GM23338 (cell line): ENCODE measurements around the gene ACOT13. TPM values are rescaled to one million over a fixed set of nuclear protein-coding genes. Genes with fewer than 3 reads are reported as not detected.
A peak's percentile ranks its signal among the peaks of the same experiment; 100 is the strongest.
"Not testable (repeated sequence)": the region's sequence is repeated elsewhere in the genome, so short reads cannot be mapped to it uniquely, and the experiment has no call there.

Experiments
- ATAC-seq: fragments of 200-7000 bp; cut with Tn5 transposase; 3 replicates; pipeline ENCODE4 v1.9.1; 2020
- DNase-seq: peaks from one replicate; pipeline ENCODE4 v3.0.0-alpha.2; 2015; ENCODE audit warnings: low spot score
- H2AFZ ChIP-seq: fragments of 200-600 bp; sonication (generic); 2 replicates; pipeline ENCODE4 v1.8.0; 2016; ENCODE audit warnings: antibody characterized with exemption, mild to moderate bottlenecking, moderate library complexity
- H3F3A ChIP-seq: fragments of 200-600 bp; sonication (generic); replicated peaks from 2 replicates; pipeline ENCODE4 v1.8.0; 2017; ENCODE audit warnings: antibody characterized with exemption, mixed run types, low read depth
- H3K27ac ChIP-seq: fragments of 200-600 bp; sonication (generic); 2 replicates; pipeline ENCODE4 v1.6.1; 2016; ENCODE audit warnings: low read depth
- H3K27me3 ChIP-seq: fragments of 200-600 bp; sonication (generic); 2 replicates; pipeline ENCODE4 v1.8.0; 2016; ENCODE audit warnings: mild to moderate bottlenecking, mixed run types, moderate library complexity; ENCODE audit not compliant: insufficient read depth
- H3K36me3 ChIP-seq: fragments of 200-600 bp; sonication (generic); 2 replicates; pipeline ENCODE4 v1.8.0; 2016; ENCODE audit warnings: mild to moderate bottlenecking; ENCODE audit not compliant: insufficient read depth
- H3K4me1 ChIP-seq: fragments of 200-600 bp; sonication (generic); 2 replicates; pipeline ENCODE4 v1.8.0; 2016; ENCODE audit warnings: mild to moderate bottlenecking, moderate library complexity; ENCODE audit not compliant: insufficient read depth
- H3K4me2 ChIP-seq: fragments of 200-600 bp; sonication (generic); 2 replicates; pipeline ENCODE4 v1.7.1; 2017; ENCODE audit warnings: mixed run types
- H3K4me3 ChIP-seq: fragments of 200-600 bp; sonication (generic); 2 replicates; pipeline ENCODE4 v1.6.1; 2016; ENCODE audit warnings: mixed run types
- H3K79me2 ChIP-seq: fragments of 200-600 bp; sonication (generic); replicated peaks from 2 replicates; pipeline ENCODE4 v1.8.0; 2017; ENCODE audit warnings: mild to moderate bottlenecking; ENCODE audit not compliant: insufficient read depth
- H3K9me2 ChIP-seq: fragments of 200-600 bp; sonication (generic); 2 replicates; pipeline ENCODE4 v1.8.0; 2017; ENCODE audit not compliant: insufficient read depth
- H4K20me1 ChIP-seq: fragments of 200-600 bp; sonication (generic); replicated peaks from 2 replicates; pipeline ENCODE4 v1.8.0; 2017; ENCODE audit warnings: mild to moderate bottlenecking; ENCODE audit not compliant: insufficient read depth
- H3K27ac Mint-ChIP-seq: 2 replicates; pipeline ENCODE4 v1.8.0; 2020; ENCODE audit warnings: inconsistent platforms, mild to moderate bottlenecking, moderate library complexity, mixed read lengths
- H3K27me3 Mint-ChIP-seq: 3 replicates; pipeline ENCODE4 v1.8.0; 2022; ENCODE audit warnings: low read depth, mild to moderate bottlenecking, moderate library complexity, mixed read lengths, inconsistent platforms; ENCODE audit not compliant: insufficient read depth, poor library complexity
- H3K36me3 Mint-ChIP-seq: 3 replicates; pipeline ENCODE4 v1.8.0; 2021; ENCODE audit warnings: low read depth, mild to moderate bottlenecking, inconsistent platforms, moderate library complexity, mixed read lengths
- H3K4me1 Mint-ChIP-seq: 3 replicates; pipeline ENCODE4 v1.8.0; 2020; ENCODE audit warnings: mild to moderate bottlenecking, inconsistent platforms, mixed read lengths
- H3K4me3 Mint-ChIP-seq: 3 replicates; pipeline ENCODE4 v1.8.0; 2021; ENCODE audit warnings: moderate library complexity, mild to moderate bottlenecking, inconsistent platforms, mixed read lengths
- H3K9me3 Mint-ChIP-seq: 3 replicates; pipeline ENCODE4 v1.8.0; 2020; ENCODE audit warnings: moderate library complexity, mild to moderate bottlenecking, inconsistent platforms, mixed read lengths
- ETS1 ChIP-seq: IDR thresholded peaks from 2 replicates; pipeline ENCODE4 v1.6.1; 2016; ENCODE audit warnings: antibody characterized with exemption
- EZH2 ChIP-seq: fragments of 200-600 bp; sonication (generic); IDR thresholded peaks from one replicate; pipeline ENCODE4 v1.8.0; 2017; ENCODE audit warnings: antibody characterized with exemption, mild to moderate bottlenecking, low read depth; ENCODE audit not compliant: unreplicated experiment
- JUNB ChIP-seq: IDR thresholded peaks from one replicate; pipeline ENCODE4 v1.6.1; 2016; ENCODE audit warnings: antibody characterized with exemption; ENCODE audit not compliant: unreplicated experiment
- POLR2AphosphoS5 ChIP-seq: IDR thresholded peaks from 2 replicates; pipeline ENCODE4 v1.6.1; 2016; ENCODE audit warnings: antibody characterized with exemption, low read depth
- ZNF462 ChIP-seq: fragments of 250-450 bp; sonication (Bioruptor Pico); IDR thresholded peaks from 2 replicates; pipeline ENCODE4 v1.5.0; 2020; ENCODE audit warnings: mild to moderate bottlenecking, moderate library complexity
- polyA plus RNA-seq: library from polyadenylated mRNA; unstranded; fragments of >200 nt; fragmentation: Nextera tagmentation; extraction: Ambion mirVana; gene quantifications from 2 replicates; pipeline ENCODE4 v1.2.1, GENCODE V29; 2016
- total RNA-seq: library from RNA; depleted of rRNA; stranded (reverse); fragments of >200 nt; shearing (Covaris generic); gene quantifications from 2 replicates; pipeline ENCODE4 v1.2.3, GENCODE V29; 2014

Gene ACOT13
- total and polyA plus RNA-seq, 2 experiments from 2014 or later: 17.8 to 175 TPM

DNA sequence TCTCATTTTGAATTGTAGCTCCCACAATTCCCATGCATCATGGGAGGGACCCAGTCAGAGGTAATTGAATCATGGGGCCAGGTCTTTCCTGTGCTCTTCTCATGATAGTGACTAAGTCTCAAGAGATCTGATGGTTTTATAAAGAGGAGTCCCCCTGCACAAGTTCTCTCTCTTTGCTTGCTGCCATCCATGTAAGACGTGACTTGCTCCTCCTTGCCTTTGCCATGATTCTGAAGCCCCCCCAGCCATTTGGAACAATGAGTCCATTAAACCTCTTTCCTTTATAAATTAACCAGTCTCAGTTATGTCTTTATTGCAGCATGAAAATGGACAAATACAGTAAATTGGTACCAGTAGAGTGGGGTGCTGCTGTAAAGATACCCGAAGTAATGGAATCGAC lies 63.8 kb downstream of the ACOT13 start:
- H3K36me3 ChIP-seq: peaks cover 12% of the 10 kb centered on the region; the same call in 1 of the 2 replicates
- not testable (repeated sequence) for H3K27ac ChIP-seq, H3K4me3 Mint-ChIP-seq, ATAC-seq, H3F3A ChIP-seq, H3K79me2 ChIP-seq, H2AFZ ChIP-seq, H3K27ac Mint-ChIP-seq, H3K9me2 ChIP-seq, H3K4me1 ChIP-seq, H3K4me2 ChIP-seq, H3K27me3 Mint-ChIP-seq, H3K27me3 ChIP-seq, H3K4me1 Mint-ChIP-seq, H4K20me1 ChIP-seq, DNase-seq, H3K4me3 ChIP-seq
- Mint-ChIP-seq H3K36me3 (peaks cover 18% of the 10 kb centered on the region), H3K9me3 (peaks cover 32% of the 10 kb centered on the region)

DNA sequence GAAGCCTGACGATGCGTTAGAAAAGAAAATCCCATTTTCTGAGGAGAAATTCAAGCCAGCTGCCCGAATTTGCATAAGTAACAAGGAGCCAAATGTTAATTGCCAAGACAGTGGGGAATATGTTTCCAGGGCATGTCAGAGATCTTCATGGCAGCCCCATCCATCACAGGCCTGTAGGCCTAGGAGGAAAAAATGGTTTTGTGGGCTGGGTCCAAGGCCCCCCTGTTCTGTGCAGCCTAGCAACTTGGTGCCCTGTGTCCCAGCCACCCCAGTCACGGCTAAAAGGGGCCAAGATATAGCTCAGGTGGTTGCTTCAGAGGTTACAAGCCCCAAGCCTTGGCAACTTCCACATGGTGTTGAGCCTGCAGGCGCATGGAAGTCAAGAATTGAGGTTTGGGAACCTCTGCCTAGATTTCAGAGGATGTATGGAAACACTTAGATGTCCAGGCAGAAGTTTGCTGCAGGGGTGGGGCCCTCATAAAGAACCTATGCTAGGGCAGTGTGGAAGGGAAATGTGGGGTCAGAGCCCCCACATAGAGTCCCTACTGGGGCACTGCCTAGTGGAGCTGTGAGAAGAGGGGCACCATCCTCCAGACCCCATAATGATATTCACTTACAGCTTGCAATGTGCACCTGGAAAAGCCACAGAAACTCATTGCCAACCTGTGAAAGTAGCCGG lies 64.7 kb downstream of the ACOT13 start:
- H2AFZ ChIP-seq, H3K27me3 ChIP-seq, ATAC-seq, H3K4me1 Mint-ChIP-seq, H3K9me2 ChIP-seq, H3K27ac ChIP-seq, H3K27ac Mint-ChIP-seq, H3K27me3 Mint-ChIP-seq, H3K79me2 ChIP-seq, H3K4me1 ChIP-seq, H4K20me1 ChIP-seq, H3K4me2 ChIP-seq, H3F3A ChIP-seq, H3K4me3 Mint-ChIP-seq, H3K4me3 ChIP-seq: not testable (repeated sequence)
- H3K9me3 Mint-ChIP-seq: peaks cover 32% of the 10 kb centered on the region
- peaks cover 12% of the 10 kb centered on the region; the same call in 1 of the 2 replicates for H3K36me3 ChIP-seq
- H3K36me3 Mint-ChIP-seq: peaks cover 18% of the 10 kb centered on the region
- DNase-seq: peak; percentile 14

GRCh38 chr6:24734166-24734565 lies 67.3 kb downstream of the ACOT13 start:
- H3F3A ChIP-seq: no peaks in the 10 kb centered on the region
- no peak for ATAC-seq
- H2AFZ ChIP-seq: no peak overlapping the region
- peaks cover 5% of the 10 kb centered on the region for H3K27me3 Mint-ChIP-seq
- H3K4me1 Mint-ChIP-seq: no peaks in the 10 kb centered on the region
- H4K20me1 ChIP-seq: no peaks in the 10 kb centered on the region
- H3K36me3 ChIP-seq: peaks cover 12% of the 10 kb centered on the region; the same call in 1 of the 2 replicates
- H3K27ac ChIP-seq: no peak overlapping the region
- peaks cover 32% of the 10 kb centered on the region for H3K9me3 Mint-ChIP-seq
- H3K4me3 ChIP-seq: no peak overlapping the region
- no peaks in the 10 kb centered on the region for H3K79me2 ChIP-seq
- no peak overlapping the region for H3K4me3 Mint-ChIP-seq
- H3K4me2 ChIP-seq: no peak overlapping the region
- no peak overlapping the region for H3K27ac Mint-ChIP-seq
- no peak for DNase-seq
- no peaks in the 10 kb centered on the region for H3K27me3 ChIP-seq
- no peaks in the 10 kb centered on the region for H3K9me2 ChIP-seq
- no peaks in the 10 kb centered on the region for H3K4me1 ChIP-seq
- H3K36me3 Mint-ChIP-seq: peaks cover 18% of the 10 kb centered on the region
- TF ChIP-seq EZH2 (no peak), ETS1 (no peak), POLR2AphosphoS5 (no peak), ZNF462 (no peak), JUNB (no peak)
